K562 (cell line): Measurements from ENCODE around the gene TANGO6. TPM values are rescaled to one million over a fixed set of nuclear protein-coding genes. Genes with fewer than 3 reads are reported as not detected.

Source experiments
- ATAC-seq: fragments of 200-7000 bp; cut with Tn5 transposase; 3 replicates; pipeline ENCODE4 v1.9.1; 2020; ENCODE audit warnings: moderate library complexity
- BruUV-seq: library from RNA; stranded (reverse); fragments of 400-500 nt; replicated peaks from 2 replicates; lab custom pipeline; 2021; lab: Mats Ljungman, UMichigan
- CTCF ChIA-PET: fragments of 300-600 bp; formaldehyde crosslinking; extraction: SDS; loops from one replicate; lab custom pipeline; 2021; ENCODE audit warnings: low intra/inter-chr PET ratio; lab: Yijun Ruan, JAX
- POLR2A ChIA-PET: fragments of 300-600, 350-650 bp; sonication (Branson Sonifier 250); formaldehyde crosslinking; extraction: SDS; loops from one replicate; lab custom pipeline; 2021; ENCODE audit warnings: antibody characterized with exemption, inconsistent platforms; lab: Yijun Ruan, JAX
- DNase-seq, 4 experiments: peaks; one replicate each; pipeline versions ENCODE4 v3.0.0 to v3.0.0-alpha.2; 2011 to 2018; ENCODE audit warnings: low spot score in 3 of 4, mixed read lengths in 3 of 4; ENCODE audit errors: extremely low read depth in 1 of 4
- FAIRE-seq: peaks from 2 replicates; lab custom pipeline; 2011; peaks lifted over from hg19 to GRCh38; lab: Jason Lieb, UNC
- H2AFZ ChIP-seq: 2 replicates; pipeline ENCODE4 v1.6.0; 2011; ENCODE audit warnings: low read depth, low read length, control low read depth, inconsistent platforms
- H3K27ac ChIP-seq: fragments of 200-600 bp; 3 replicates; pipeline ENCODE4 v1.8.0; 2011; ENCODE audit warnings: low read depth, mild to moderate bottlenecking, control low read depth, inconsistent platforms, low read length, moderate library complexity, mixed read lengths; ENCODE audit errors: extremely low read depth
- H3K27me3 ChIP-seq, 2 experiments: fragments of 300-600 bp in 1 of 2; 2 replicates in 1 of 2; 3 replicates in 1 of 2; pipeline versions ENCODE4 v1.6.0 to v1.8.0; 2011; ENCODE audit warnings: inconsistent platforms in 2 of 2, low read length in 2 of 2, mild to moderate bottlenecking in 1 of 2, mixed read lengths in 1 of 2, moderate library complexity in 1 of 2; ENCODE audit not compliant: control insufficient read depth in 2 of 2, insufficient read depth in 2 of 2
- H3K36me3 ChIP-seq: fragments of 300-600 bp; 3 replicates; pipeline ENCODE4 v1.8.0; 2011; ENCODE audit warnings: mild to moderate bottlenecking, low read length, inconsistent platforms; ENCODE audit not compliant: control insufficient read depth, insufficient read depth
- H3K4me1 ChIP-seq, 2 experiments: fragments of 200-600 bp in 1 of 2; replicated peaks in 1 of 2; 2 replicates in 1 of 2; 3 replicates in 1 of 2; pipeline versions ENCODE4 v1.5.1 to v1.8.0; 2011; ENCODE audit warnings: inconsistent platforms in 2 of 2, low read length in 2 of 2, mild to moderate bottlenecking in 1 of 2, mixed read lengths in 1 of 2, moderate library complexity in 1 of 2; ENCODE audit not compliant: control insufficient read depth in 2 of 2, insufficient read depth in 2 of 2
- H3K4me2 ChIP-seq: 2 replicates; pipeline ENCODE4 v1.6.1; 2011; ENCODE audit warnings: low read length, control low read depth, inconsistent platforms, mixed read lengths; ENCODE audit not compliant: insufficient read depth
- H3K4me3 ChIP-seq: fragments of 200-600 bp; sonication (generic), shearing (Covaris generic); 2 replicates; pipeline ENCODE4 v1.5.1; 2016; ENCODE audit warnings: control low read depth, inconsistent platforms
- H3K79me2 ChIP-seq: fragments of 200-600 bp; 3 replicates; pipeline ENCODE4 v1.8.0; 2011; ENCODE audit warnings: low read length, inconsistent platforms; ENCODE audit not compliant: control insufficient read depth, insufficient read depth
- H3K9ac ChIP-seq, 2 experiments: 2 replicates each; pipeline versions ENCODE4 v1.6.0 to v1.6.1; 2011; ENCODE audit warnings: low read depth in 2 of 2, low read length in 2 of 2, control low read depth in 1 of 2, inconsistent platforms in 1 of 2, mild to moderate bottlenecking in 1 of 2, mixed read lengths in 1 of 2; ENCODE audit not compliant: insufficient read depth in 1 of 2
- H3K9me1 ChIP-seq: one replicate; pipeline ENCODE4 v1.6.0; 2011; ENCODE audit warnings: inconsistent platforms, mild to moderate bottlenecking, low read length, moderate library complexity; ENCODE audit not compliant: control insufficient read depth, insufficient read depth
- H3K9me3 ChIP-seq: replicated peaks from 2 replicates; pipeline ENCODE4 v1.5.1; 2011; ENCODE audit warnings: low read depth, low read length, inconsistent platforms; ENCODE audit not compliant: control insufficient read depth, insufficient read depth
- H4K20me1 ChIP-seq: replicated peaks from 2 replicates; pipeline ENCODE4 v1.6.1; 2011; ENCODE audit warnings: low read length, inconsistent platforms, mixed read lengths; ENCODE audit not compliant: control insufficient read depth, insufficient read depth
- EGR1 ChIP-seq: fragments of 450-650 bp; conservative IDR thresholded peaks from 2 replicates; pipeline ENCODE4 v1.6.1; 2017; ENCODE audit warnings: mild to moderate bottlenecking
- FOXK1 ChIP-seq: sonication (generic); formaldehyde crosslinking; IDR thresholded peaks from 2 replicates; pipeline ENCODE4 v1.8.0; 2022; ENCODE audit warnings: missing genetic modification reagents, mild to moderate bottlenecking, borderline replicate concordance
- HIVEP1 ChIP-seq: fragments of 250-450 bp; sonication (Bioruptor Pico); IDR thresholded peaks from 2 replicates; pipeline ENCODE4 v1.4.0; 2020; ENCODE audit warnings: mild to moderate bottlenecking
- MCM5 ChIP-seq: fragments of 450-650 bp; IDR thresholded peaks from 2 replicates; pipeline ENCODE4 v1.6.1; 2016; ENCODE audit warnings: low read depth
- NUFIP1 ChIP-seq: fragments of 450-650 bp; IDR thresholded peaks from 2 replicates; pipeline ENCODE4 v1.6.1; 2018; ENCODE audit not compliant: partially characterized antibody
- POLR2A ChIP-seq: fragments of 450-650 bp; conservative IDR thresholded peaks from 2 replicates; pipeline ENCODE4 v1.6.1; 2016
- TCF7L2 ChIP-seq: fragments of 150-350 bp; IDR thresholded peaks from 2 replicates; pipeline ENCODE4 v1.6.1; 2016; ENCODE audit warnings: low read depth, mild to moderate bottlenecking, low read length, moderate library complexity
- ZKSCAN1 ChIP-seq: fragments of 150-350 bp; IDR thresholded peaks from 2 replicates; pipeline ENCODE4 v1.6.1; 2016; ENCODE audit warnings: low read depth, low read length
- ZNF217 ChIP-seq: sonication (generic); formaldehyde crosslinking; IDR thresholded peaks from 2 replicates; pipeline ENCODE4 v1.8.0; 2022; ENCODE audit warnings: mild to moderate bottlenecking, missing genetic modification reagents
- ZNF3 ChIP-seq: fragments of 250-450 bp; sonication (Bioruptor Pico); IDR thresholded peaks from 2 replicates; pipeline ENCODE4 v1.5.0; 2021; ENCODE audit warnings: mild to moderate bottlenecking, moderate library complexity
- ZNF408 ChIP-seq: fragments of 250-450 bp; sonication (Bioruptor Pico); IDR thresholded peaks from 2 replicates; pipeline ENCODE4 v1.4.0; 2020; ENCODE audit warnings: low read depth, mild to moderate bottlenecking, moderate library complexity
- ZNF57 ChIP-seq: fragments of 450-650 bp; formaldehyde crosslinking; IDR thresholded peaks from 2 replicates; pipeline ENCODE4 v1.4.0; 2020; ENCODE audit warnings: mild to moderate bottlenecking, moderate library complexity
- ZNF707 ChIP-seq: fragments of 250-450 bp; sonication (Bioruptor Pico); conservative IDR thresholded peaks from 2 replicates; pipeline ENCODE4 v1.8.0; 2022; ENCODE audit warnings: inconsistent platforms, mild to moderate bottlenecking, moderate library complexity
- WGBS: fragments of 100-300 bp; shearing (Covaris generic); methylation state at CpG from one replicate; pipeline ENCODE4 v1.1.6; 2016; ENCODE audit warnings: low coverage, mixed read lengths; ENCODE audit not compliant: insufficient coverage; ENCODE audit errors: missing lambda C conversion rate; 5-methylcytosine and 5-hydroxymethylcytosine counted together
- in situ Hi-C: fragments of 300-500 bp; cut with MboI; formaldehyde crosslinking; loops from 4 replicates; pipeline ENCODE4 v1.15.0; 2018; ENCODE audit warnings: inconsistent platforms, mixed read lengths
- intact Hi-C: fragments of 100-400 bp; cut with micrococcal nuclease; formaldehyde crosslinking; loops from 2 replicates; pipeline ENCODE4 v1.14.2; 2022
- polyA plus RNA-seq, 8 experiments: library from polyadenylated mRNA; depleted of rRNA in 4 of 8; stranded (reverse) in 5 of 8; unstranded in 3 of 8; fragments of >200 nt; fragmentation: Nextera tagmentation in 2 of 8; fragmentation: Illumina TruSeq in 1 of 8; extraction: Ambion mirVana in 2 of 8; extraction: Trizol in 1 of 8; gene quantifications; 2 replicates each; pipeline versions ENCODE4 v1.2.1 to v1.2.3, GENCODE V29; 2011 to 2014; ENCODE audit warnings: inconsistent platforms in 1 of 8, missing spikeins in 1 of 8
- total RNA-seq, 7 experiments: library from RNA; depleted of rRNA in 6 of 7; stranded (reverse); fragments of >200 nt in 6 of 7; fragmentation: Illumina TruSeq in 2 of 7; extraction: Trizol in 2 of 7; gene quantifications; 2 replicates each; pipeline versions ENCODE4 v1.2.1 to v1.2.3, GENCODE V29; 2011 to 2021; ENCODE audit warnings: low replicate concordance in 1 of 7
- TF ChIP-seq, protein P1 (sequence below): fragments of 250-450 bp; sonication (Bioruptor Pico); IDR thresholded peaks from 2 replicates; pipeline ENCODE4 v1.4.0; 2020; ENCODE audit warnings: mild to moderate bottlenecking
- TF ChIP-seq, protein P2 (sequence below): fragments of 250-450 bp; sonication (Bioruptor Pico); IDR thresholded peaks from 2 replicates; pipeline ENCODE4 v1.8.0; 2022; ENCODE audit warnings: inconsistent platforms, mild to moderate bottlenecking, moderate library complexity, borderline replicate concordance
- TF ChIP-seq, protein P3 (sequence below): sonication (generic); formaldehyde crosslinking; IDR thresholded peaks from 2 replicates; pipeline ENCODE4 v1.8.0; 2022; ENCODE audit warnings: mild to moderate bottlenecking, missing genetic modification reagents

Gene TANGO6
- total and polyA plus RNA-seq, 9 of the 15 experiments (the other 6 are each of a cell fraction or from before 2014, with no cell fraction given), result 1.6 to 15.2 (median 9.6) TPM

DNA sequence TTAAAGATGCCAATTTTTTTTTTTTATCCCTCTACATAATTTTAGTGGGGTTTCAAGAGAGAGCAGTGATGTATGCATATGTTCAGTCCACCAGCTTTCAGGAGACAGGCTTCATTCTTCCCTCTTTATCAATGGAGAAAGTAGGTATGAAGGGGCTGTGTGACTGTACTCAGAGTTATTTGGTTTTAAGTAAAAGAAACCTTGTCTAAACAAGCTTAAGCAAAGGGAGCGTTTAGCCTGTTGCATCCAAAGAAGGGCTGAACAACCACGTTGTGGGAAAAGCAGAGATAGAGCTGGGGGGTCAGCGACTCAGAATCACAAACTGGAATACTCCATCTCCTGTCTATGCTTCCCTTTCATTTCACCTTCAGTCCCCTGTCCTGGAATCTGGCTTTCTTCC is 211.7 kb downstream of the TANGO6 start (continued):
- TF ChIP-seq, protein P1, sequence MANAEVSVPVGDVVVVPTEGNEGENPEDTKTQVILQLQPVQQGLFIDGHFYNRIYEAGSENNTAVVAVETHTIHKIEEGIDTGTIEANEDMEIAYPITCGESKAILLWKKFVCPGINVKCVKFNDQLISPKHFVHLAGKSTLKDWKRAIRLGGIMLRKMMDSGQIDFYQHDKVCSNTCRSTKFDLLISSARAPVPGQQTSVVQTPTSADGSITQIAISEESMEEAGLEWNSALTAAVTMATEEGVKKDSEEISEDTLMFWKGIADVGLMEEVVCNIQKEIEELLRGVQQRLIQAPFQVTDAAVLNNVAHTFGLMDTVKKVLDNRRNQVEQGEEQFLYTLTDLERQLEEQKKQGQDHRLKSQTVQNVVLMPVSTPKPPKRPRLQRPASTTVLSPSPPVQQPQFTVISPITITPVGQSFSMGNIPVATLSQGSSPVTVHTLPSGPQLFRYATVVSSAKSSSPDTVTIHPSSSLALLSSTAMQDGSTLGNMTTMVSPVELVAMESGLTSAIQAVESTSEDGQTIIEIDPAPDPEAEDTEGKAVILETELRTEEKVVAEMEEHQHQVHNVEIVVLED (CRISPR knock-in tag), result no peak
- no peak for TF ChIP-seq ZNF3 (CRISPR knock-in tag)
- TF ChIP-seq FOXK1 (CRISPR knock-in tag), result no peak
- no peak for TF ChIP-seq ZNF707 (CRISPR knock-in tag)
- TF ChIP-seq ZNF217, result no peak
- TF ChIP-seq ZNF408 (CRISPR knock-in tag), result no peak

DNA sequence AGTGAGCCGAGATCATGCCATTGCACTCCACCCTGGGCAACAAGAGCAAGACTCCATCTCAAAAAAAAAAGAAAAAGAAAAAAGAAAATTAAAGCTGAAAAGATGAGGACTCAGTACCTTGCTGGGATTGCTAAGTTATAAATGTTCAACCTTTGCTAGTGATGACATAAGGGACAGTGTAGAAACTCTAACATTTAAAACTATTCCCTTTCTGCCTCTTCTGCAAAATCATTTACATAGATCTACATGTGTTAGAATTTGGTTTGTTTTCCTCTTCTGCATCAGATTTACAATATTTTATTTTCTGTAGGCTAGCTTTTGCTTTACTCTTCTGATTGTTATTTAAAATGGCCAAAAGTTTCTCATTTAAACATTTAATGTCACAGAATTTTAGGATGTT is 212.6 kb downstream of the TANGO6 start:
- DNase-seq (no peak), FAIRE-seq (no peak), ATAC-seq (no peak)
- POLR2A ChIA-PET, result interaction anchor here (1.0 to 1.5 kb wide), 2 partner anchors 8 to 9 kb away, joined by 3 to 8 read pairs; no protein-coding TSS in a partner anchor
- Histone ChIP-seq H3K27ac (no peak overlapping the region), H3K4me3 (no peak overlapping the region), H3K9ac (no peak overlapping the region), H3K4me2 (no peak overlapping the region), H2AFZ (no peak overlapping the region), H3K27me3 (no peaks in the 10 kb centered on the region), H3K79me2 (no peaks in the 10 kb centered on the region), H4K20me1 (no peaks in the 10 kb centered on the region), H3K4me1 (no peaks in the 10 kb centered on the region), H3K9me1 (no peaks in the 10 kb centered on the region), H3K9me3 (no peaks in the 10 kb centered on the region), H3K36me3 (no peaks in the 10 kb centered on the region)
- CTCF ChIA-PET, result no interaction called here
- in situ Hi-C loops (no loop called here), intact Hi-C loops (no loop called here)
- WGBS, result no CpG with 5 or more reads among the region's 1 CpG
- TF ChIP-seq NUFIP1 (no peak), TCF7L2 (no peak), ZNF57 (no peak), POLR2A (no peak), MCM5 (no peak), HIVEP1 (CRISPR knock-in tag) (no peak), EGR1 (no peak), ZKSCAN1 (no peak)
- TF ChIP-seq, protein P2, sequence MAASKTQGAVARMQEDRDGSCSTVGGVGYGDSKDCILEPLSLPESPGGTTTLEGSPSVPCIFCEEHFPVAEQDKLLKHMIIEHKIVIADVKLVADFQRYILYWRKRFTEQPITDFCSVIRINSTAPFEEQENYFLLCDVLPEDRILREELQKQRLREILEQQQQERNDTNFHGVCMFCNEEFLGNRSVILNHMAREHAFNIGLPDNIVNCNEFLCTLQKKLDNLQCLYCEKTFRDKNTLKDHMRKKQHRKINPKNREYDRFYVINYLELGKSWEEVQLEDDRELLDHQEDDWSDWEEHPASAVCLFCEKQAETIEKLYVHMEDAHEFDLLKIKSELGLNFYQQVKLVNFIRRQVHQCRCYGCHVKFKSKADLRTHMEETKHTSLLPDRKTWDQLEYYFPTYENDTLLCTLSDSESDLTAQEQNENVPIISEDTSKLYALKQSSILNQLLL (CRISPR knock-in tag), result no peak
- TF ChIP-seq, protein P3, sequence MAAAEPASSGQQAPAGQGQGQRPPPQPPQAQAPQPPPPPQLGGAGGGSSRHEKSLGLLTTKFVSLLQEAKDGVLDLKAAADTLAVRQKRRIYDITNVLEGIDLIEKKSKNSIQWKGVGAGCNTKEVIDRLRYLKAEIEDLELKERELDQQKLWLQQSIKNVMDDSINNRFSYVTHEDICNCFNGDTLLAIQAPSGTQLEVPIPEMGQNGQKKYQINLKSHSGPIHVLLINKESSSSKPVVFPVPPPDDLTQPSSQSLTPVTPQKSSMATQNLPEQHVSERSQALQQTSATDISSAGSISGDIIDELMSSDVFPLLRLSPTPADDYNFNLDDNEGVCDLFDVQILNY (CRISPR knock-in tag), result no peak
- no TSS peak for BruUV-seq
